GM12892 (cell line): Measurements from ENCODE around the gene EPHA1.

Experiments used
- POLR2AphosphoS5 ChIP-seq: IDR thresholded peaks from 2 replicates; pipeline ENCODE4 v1.6.1; 2011; ENCODE audit warnings: low read depth, low read length, control low read depth
- TAF1 ChIP-seq: IDR thresholded peaks from 2 replicates; pipeline ENCODE4 v1.6.1; 2011; ENCODE audit warnings: low read depth, mild to moderate bottlenecking, control low read depth, low read length, borderline replicate concordance

DNA sequence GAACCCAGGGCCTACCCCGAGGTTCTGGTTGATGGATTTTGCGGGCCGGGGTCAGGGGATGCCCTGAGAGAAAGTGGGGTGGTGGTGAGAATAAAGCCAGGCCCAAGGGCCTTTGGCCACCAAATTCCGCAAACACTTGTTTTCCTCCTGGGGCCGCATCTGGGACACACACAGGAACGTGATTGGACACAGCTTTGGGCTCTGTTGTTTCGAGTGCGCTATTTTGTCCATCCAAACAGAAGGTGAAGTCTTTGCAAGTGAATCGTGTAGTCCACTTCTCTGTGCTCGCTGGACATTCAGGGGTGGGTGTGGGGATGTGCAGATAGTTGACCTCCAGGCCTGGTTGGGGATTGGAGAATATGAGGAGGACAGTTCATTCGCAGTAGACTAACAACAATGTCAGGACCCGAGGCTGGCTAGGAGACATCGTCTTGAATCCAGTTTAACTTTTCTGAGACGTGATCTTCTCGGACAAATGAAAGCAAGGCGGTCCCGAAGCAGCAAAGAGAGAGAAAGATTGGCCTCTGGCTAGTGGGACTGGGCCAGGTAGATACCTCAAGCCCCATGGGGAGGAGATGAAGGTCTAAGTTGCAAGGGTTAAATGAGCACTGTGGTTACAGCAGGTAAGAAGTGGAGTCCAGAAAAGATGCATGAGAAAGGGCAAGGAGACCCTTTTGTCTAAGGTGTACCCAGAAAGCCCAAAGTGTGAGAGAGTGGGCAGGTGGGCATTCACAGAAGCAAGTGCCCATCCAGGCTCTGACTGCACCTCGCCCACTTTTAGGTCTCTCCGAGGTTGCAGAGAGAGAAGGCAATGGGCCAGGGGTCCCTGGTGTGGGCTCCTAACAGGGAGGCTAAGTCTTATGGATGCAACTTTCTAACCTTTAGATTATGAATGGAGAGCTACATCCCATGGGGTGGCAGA lies 45.4 kb downstream of the EPHA1 start:
- no peak for TF ChIP-seq POLR2AphosphoS5
- no peak for TF ChIP-seq TAF1
